Neural progenitor cell (in vitro differentiated cells): ENCODE measurements around the gene ABHD14A.

ENCODE experiments used
- EZH2 ChIP-seq: fragments of 200-600 bp; sonication (generic); IDR thresholded peaks from 2 replicates; pipeline ENCODE4 v1.6.1; 2017; ENCODE audit warnings: antibody characterized with exemption, mild to moderate bottlenecking, moderate library complexity
- EZH2phosphoT487 ChIP-seq: fragments of 200-600 bp; sonication (generic); IDR thresholded peaks from 2 replicates; pipeline ENCODE4 v1.6.1; 2017; ENCODE audit warnings: antibody characterized with exemption
- TF ChIP-seq, protein P1 (sequence below): fragments of 200-600 bp; sonication (generic); IDR thresholded peaks from 2 replicates; pipeline ENCODE4 v1.5.1; 2017; ENCODE audit warnings: antibody characterized with exemption, mild to moderate bottlenecking

DNA sequence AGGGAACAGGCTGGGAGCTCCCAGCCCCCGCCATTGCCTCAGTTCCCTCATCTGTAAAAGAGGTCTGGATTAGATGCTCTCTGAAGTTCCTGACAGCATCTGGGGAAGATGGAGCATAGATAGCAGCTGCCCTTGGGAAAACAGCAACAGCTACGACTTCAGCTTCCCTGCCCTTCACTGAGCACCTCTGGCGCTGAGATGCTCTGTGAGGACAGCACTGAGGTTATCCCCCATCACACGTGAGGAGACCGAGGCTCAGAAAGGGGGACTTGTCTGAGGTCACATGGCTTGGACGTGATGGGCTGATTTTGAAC lies 31.9 kb downstream of the ABHD14A start:
- TF ChIP-seq, protein P1, sequence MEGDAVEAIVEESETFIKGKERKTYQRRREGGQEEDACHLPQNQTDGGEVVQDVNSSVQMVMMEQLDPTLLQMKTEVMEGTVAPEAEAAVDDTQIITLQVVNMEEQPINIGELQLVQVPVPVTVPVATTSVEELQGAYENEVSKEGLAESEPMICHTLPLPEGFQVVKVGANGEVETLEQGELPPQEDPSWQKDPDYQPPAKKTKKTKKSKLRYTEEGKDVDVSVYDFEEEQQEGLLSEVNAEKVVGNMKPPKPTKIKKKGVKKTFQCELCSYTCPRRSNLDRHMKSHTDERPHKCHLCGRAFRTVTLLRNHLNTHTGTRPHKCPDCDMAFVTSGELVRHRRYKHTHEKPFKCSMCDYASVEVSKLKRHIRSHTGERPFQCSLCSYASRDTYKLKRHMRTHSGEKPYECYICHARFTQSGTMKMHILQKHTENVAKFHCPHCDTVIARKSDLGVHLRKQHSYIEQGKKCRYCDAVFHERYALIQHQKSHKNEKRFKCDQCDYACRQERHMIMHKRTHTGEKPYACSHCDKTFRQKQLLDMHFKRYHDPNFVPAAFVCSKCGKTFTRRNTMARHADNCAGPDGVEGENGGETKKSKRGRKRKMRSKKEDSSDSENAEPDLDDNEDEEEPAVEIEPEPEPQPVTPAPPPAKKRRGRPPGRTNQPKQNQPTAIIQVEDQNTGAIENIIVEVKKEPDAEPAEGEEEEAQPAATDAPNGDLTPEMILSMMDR = no peak
- TF ChIP-seq EZH2 (no peak), EZH2phosphoT487 (no peak)
